B cell (primary cell): ENCODE results near the gene H2BK1. TPM values are rescaled to one million over a fixed set of nuclear protein-coding genes. Genes with fewer than 3 reads are reported as not detected.

Experiments
- ATAC-seq: fragments of 200-7000 bp; cut with Tn5 transposase; one replicate; pipeline ENCODE4 v1.10.0; 2021; ENCODE audit warnings: low read depth, mild to moderate bottlenecking, moderate number of reproducible peaks, moderate library complexity
- CTCF ChIA-PET: fragments of 350-600 bp; sonication (Branson Sonifier 250); formaldehyde crosslinking; loops from one replicate; lab custom pipeline; 2021; ENCODE audit warnings: antibody characterized with exemption, inconsistent platforms; lab: Charles Lee
- POLR2A ChIA-PET: fragments of 350-600 bp; sonication (Branson Sonifier 250); formaldehyde crosslinking; loops from one replicate; lab custom pipeline; 2021; ENCODE audit warnings: antibody characterized with exemption; lab: Charles Lee
- DNase-seq: peaks from one replicate; pipeline ENCODE4 v3.0.0; 2013
- H2AFZ ChIP-seq: 2 replicates; pipeline ENCODE4 v1.6.1; 2012; ENCODE audit warnings: mild to moderate bottlenecking, low read depth, low read length; ENCODE audit not compliant: insufficient read depth, poor library complexity, severe bottlenecking
- H3K27ac ChIP-seq, 2 donors: 1 replicate in 1 of 2; 2 replicates in 1 of 2; pipeline ENCODE4 v1.5.1; 2012 to 2013; ENCODE audit warnings: low read length in 2 of 2, mild to moderate bottlenecking in 2 of 2, moderate library complexity in 1 of 2
- H3K27me3 ChIP-seq, 4 experiments: fragments of 200-600 bp in 1 of 4; sonication (generic) in 1 of 4; replicated peaks in 1 of 4; 1 replicate in 2 of 4; 2 replicates in 2 of 4; pipeline versions ENCODE4 v1.6.1 to v1.7.0; 2013 to 2016; ENCODE audit warnings: low read length in 3 of 4, mild to moderate bottlenecking in 2 of 4, mixed read lengths in 1 of 4, moderate library complexity in 1 of 4; ENCODE audit not compliant: insufficient read depth in 4 of 4, control insufficient read depth in 3 of 4; ENCODE audit errors: control extremely low read depth in 1 of 4
- H3K36me3 ChIP-seq, 2 experiments: replicated peaks in 1 of 2; 1 replicate in 1 of 2; 2 replicates in 1 of 2; pipeline versions ENCODE4 v1.6.1 to v1.7.1; 2013; ENCODE audit warnings: low read length in 1 of 2; ENCODE audit not compliant: insufficient read depth in 2 of 2, control insufficient read depth in 1 of 2; ENCODE audit errors: control extremely low read depth in 1 of 2, extremely low read depth in 1 of 2
- H3K4me1 ChIP-seq, 2 donors: fragments of 200-600 bp in 1 of 2; sonication (generic) in 1 of 2; 1 replicate in 1 of 2; 2 replicates in 1 of 2; pipeline versions ENCODE4 v1.5.1 to v1.6.1; 2013 to 2017; ENCODE audit warnings: low read length in 2 of 2; ENCODE audit not compliant: control insufficient read depth in 2 of 2, insufficient read depth in 2 of 2
- H3K4me2 ChIP-seq: replicated peaks from 2 replicates; pipeline ENCODE3; 2012; ENCODE audit warnings: mild to moderate bottlenecking, low read depth, low read length; ENCODE audit not compliant: poor library complexity, severe bottlenecking
- H3K4me3 ChIP-seq, 5 experiments: fragments of 200-600 bp in 1 of 5; sonication (generic) in 1 of 5; 1 replicate in 3 of 5; 2 replicates in 2 of 5; pipeline versions ENCODE4 v1.5.1 to v1.7.0; 2011 to 2016; ENCODE audit warnings: low read length in 4 of 5, mild to moderate bottlenecking in 4 of 5, low read depth in 2 of 5, control low read depth in 1 of 5, moderate library complexity in 1 of 5; ENCODE audit not compliant: insufficient read depth in 1 of 5; ENCODE audit errors: control extremely low read depth in 1 of 5, extremely low read depth in 1 of 5
- H3K79me2 ChIP-seq: fragments of 200-600 bp; sonication (generic); one replicate; pipeline ENCODE4 v1.6.0; 2016; ENCODE audit warnings: low read length; ENCODE audit not compliant: control insufficient read depth, insufficient read depth
- H3K9ac ChIP-seq: fragments of 200-600 bp; sonication (generic); 2 replicates; pipeline ENCODE4 v1.6.1; 2017; ENCODE audit warnings: mild to moderate bottlenecking, low read length, moderate library complexity
- H3K9me3 ChIP-seq, 3 donors: one replicate each; pipeline versions ENCODE4 v1.6.1 to v1.7.1; 2013; ENCODE audit warnings: low read length in 2 of 3; ENCODE audit not compliant: control insufficient read depth in 2 of 3, insufficient read depth in 1 of 3; ENCODE audit errors: control extremely low read depth in 1 of 3
- H4K20me1 ChIP-seq: 2 replicates; pipeline ENCODE4 v1.6.0; 2012; ENCODE audit warnings: mild to moderate bottlenecking, low read length; ENCODE audit not compliant: insufficient read depth, control insufficient read depth, poor library complexity, severe bottlenecking
- H3K27ac Mint-ChIP-seq: one replicate; pipeline ENCODE4 v1.8.0; 2021; ENCODE audit warnings: mixed read lengths
- H3K27me3 Mint-ChIP-seq: one replicate; pipeline ENCODE4 v1.8.0; 2021; ENCODE audit warnings: mixed read lengths
- H3K4me1 Mint-ChIP-seq: one replicate; pipeline ENCODE4 v1.8.0; 2021; ENCODE audit warnings: mixed read lengths
- H3K4me3 Mint-ChIP-seq: one replicate; pipeline ENCODE4 v1.8.0; 2021; ENCODE audit warnings: mixed read lengths
- H3K9me3 Mint-ChIP-seq: one replicate; pipeline ENCODE4 v1.8.0; 2022; ENCODE audit warnings: mixed read lengths; ENCODE audit not compliant: insufficient read depth
- EZH2 ChIP-seq: IDR thresholded peaks from 2 replicates; pipeline ENCODE4 v1.6.1; 2012; ENCODE audit warnings: borderline replicate concordance, low read depth, mild to moderate bottlenecking, moderate library complexity, low read length; ENCODE audit not compliant: insufficient read depth, poor library complexity, severe bottlenecking
- WGBS: methylation state at CpG from one replicate; pipeline ENCODE4 v1.1.5; 2013; ENCODE audit warnings: missing lambda C conversion rate; ENCODE audit not compliant: insufficient coverage; 5-methylcytosine and 5-hydroxymethylcytosine counted together
- intact Hi-C: fragments of 100-400 bp; cut with micrococcal nuclease; formaldehyde crosslinking; loops from one replicate; pipeline ENCODE4 v1.10.0; 2022
- polyA plus RNA-seq: library from polyadenylated mRNA; depleted of rRNA; stranded (reverse); fragments of >200 nt; gene quantifications from 2 replicates; pipeline ENCODE4 v1.2.3, GENCODE V29; 2012
- total RNA-seq, 2 donors: library from RNA; stranded (reverse); fragments of 120-200 nt in 1 of 2; gene quantifications; 1 replicate in 1 of 2; 2 replicates in 1 of 2; pipeline versions ENCODE4 v1.2.3 to v1.2.4, GENCODE V29; 2013 to 2022
- TF ChIP-seq, protein P1 (sequence below): fragments of 200-600 bp; IDR thresholded peaks from one replicate; pipeline ENCODE4 v1.8.0; 2022; ENCODE audit warnings: antibody characterized with exemption, mild to moderate bottlenecking

Gene H2BK1
- total and polyA plus RNA-seq, 2 donors (not counting 1 experiment from before 2014, with no cell fraction given), result 4.2 TPM; not detected in 1

GRCh38 chr7:151256410-151257045, 46.2 kb upstream of the H2BK1 start:
- H3K4me2 ChIP-seq, result no peak overlapping the region
- intact Hi-C loops, result no loop called here
- peaks cover 0 to 3% (median 0%) of the 10 kb centered on the region in 3 donors for H3K9me3 ChIP-seq
- H3K27me3 ChIP-seq, result peaks cover 0 to 20% (median 8%) of the 10 kb centered on the region in 4 experiments
- ChIA-PET CTCF (no interaction called here), POLR2A (interaction anchor here (1.5 kb wide), 1 partner anchor 9 kb away, joined by 3 read pairs; no protein-coding TSS in a partner anchor)
- H3K4me3 ChIP-seq, result no peak overlapping the region
- H3K9ac ChIP-seq, result no peak overlapping the region
- Mint-ChIP-seq H3K4me1 (peaks cover 3% of the 10 kb centered on the region), H3K4me3 (no peak overlapping the region), H3K27ac (no peak overlapping the region), H3K9me3 (no peaks in the 10 kb centered on the region), H3K27me3 (peaks cover 63% of the 10 kb centered on the region)
- DNase-seq (no peak), ATAC-seq (no peak)
- no peaks in the 10 kb centered on the region for H3K36me3 ChIP-seq
- no peaks in the 10 kb centered on the region for H4K20me1 ChIP-seq
- TF ChIP-seq, protein P1, sequence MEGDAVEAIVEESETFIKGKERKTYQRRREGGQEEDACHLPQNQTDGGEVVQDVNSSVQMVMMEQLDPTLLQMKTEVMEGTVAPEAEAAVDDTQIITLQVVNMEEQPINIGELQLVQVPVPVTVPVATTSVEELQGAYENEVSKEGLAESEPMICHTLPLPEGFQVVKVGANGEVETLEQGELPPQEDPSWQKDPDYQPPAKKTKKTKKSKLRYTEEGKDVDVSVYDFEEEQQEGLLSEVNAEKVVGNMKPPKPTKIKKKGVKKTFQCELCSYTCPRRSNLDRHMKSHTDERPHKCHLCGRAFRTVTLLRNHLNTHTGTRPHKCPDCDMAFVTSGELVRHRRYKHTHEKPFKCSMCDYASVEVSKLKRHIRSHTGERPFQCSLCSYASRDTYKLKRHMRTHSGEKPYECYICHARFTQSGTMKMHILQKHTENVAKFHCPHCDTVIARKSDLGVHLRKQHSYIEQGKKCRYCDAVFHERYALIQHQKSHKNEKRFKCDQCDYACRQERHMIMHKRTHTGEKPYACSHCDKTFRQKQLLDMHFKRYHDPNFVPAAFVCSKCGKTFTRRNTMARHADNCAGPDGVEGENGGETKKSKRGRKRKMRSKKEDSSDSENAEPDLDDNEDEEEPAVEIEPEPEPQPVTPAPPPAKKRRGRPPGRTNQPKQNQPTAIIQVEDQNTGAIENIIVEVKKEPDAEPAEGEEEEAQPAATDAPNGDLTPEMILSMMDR, result no peak
- H2AFZ ChIP-seq, result no peak overlapping the region
- H3K4me1 ChIP-seq, result peaks cover 5 to 7% of the 10 kb centered on the region in 2 donors
- WGBS, result 96% methylated on average over 16 of the region's 16 CpGs
- H3K27ac ChIP-seq, result no peak overlapping the region
- no peaks in the 10 kb centered on the region for H3K79me2 ChIP-seq

- H3K27me3 ChIP-seq, result peaks cover 0 to 31% (median 12%) of the 10 kb centered on the region in 4 experiments
- TF ChIP-seq, protein P1, result no peak
- TF ChIP-seq EZH2, result no peak
- ChIA-PET POLR2A (no interaction called here), CTCF (no interaction called here)
- H3K27me3 Mint-ChIP-seq, result peaks cover 67% of the 10 kb centered on the region
- no peak overlapping the region for H3K4me3 ChIP-seq
- H3K9ac ChIP-seq, result no peak overlapping the region
- intact Hi-C loops, result no loop called here
- DNase-seq (no peak), ATAC-seq (no peak)
- peaks cover 10% of the 10 kb centered on the region for H3K4me1 Mint-ChIP-seq
- H3K4me3 Mint-ChIP-seq, result no peak overlapping the region
- H4K20me1 ChIP-seq, result no peaks in the 10 kb centered on the region
- peaks cover 11 to 12% of the 10 kb centered on the region in 2 donors for H3K4me1 ChIP-seq
- no peaks in the 10 kb centered on the region for H3K79me2 ChIP-seq
- no peaks in the 10 kb centered on the region for H3K36me3 ChIP-seq
- no peaks in the 10 kb centered on the region for H3K9me3 Mint-ChIP-seq
- no peak overlapping the region for H3K27ac ChIP-seq
- no peak overlapping the region for H3K4me2 ChIP-seq
- H3K9me3 ChIP-seq, result no peaks in the 10 kb centered on the region
- no peak overlapping the region for H2AFZ ChIP-seq
- H3K27ac Mint-ChIP-seq, result no peak overlapping the region
- WGBS, result 93% methylated on average over 7 of the region's 7 CpGs
These were observed 45.1 kb upstream of the H2BK1 start for GRCh38 chr7:151255390-151255789.
